ENCODE data around the gene DNAH14. TPM values are rescaled to one million over a fixed set of nuclear protein-coding genes. Genes with fewer than 3 reads are reported as not detected.
"Not testable (repeated sequence)": the region's sequence is repeated elsewhere in the genome, so short reads cannot be mapped to it uniquely, and the experiment has no call there.

DNAH14 gene
- total and polyA plus RNA-seq, 2 of the 8 experiments (the other 6 are each of a cell fraction or from before 2014, with no cell fraction given), result 8.4 to 40.7 TPM

GRCh38 chr1:225329996-225330395 lies 400.5 kb downstream of the DNAH14 start:
- CTCF ChIA-PET (ENCODE audit: partially characterized antibody), result interaction anchor here (1.8 kb wide), 1 partner anchor 11 kb away, joined by 8 read pairs; no protein-coding TSS in a partner anchor
- POLR2A ChIA-PET (ENCODE audit: partially characterized antibody); H3K9ac ChIP-seq (replicated peaks in 1 of 4; ENCODE audit: extremely low read depth in 1 of 4, low read depth in 3 of 4, low read length in 3 of 4): not testable (repeated sequence)

More at GRCh38 chr1:225329996-225330395, 400.5 kb downstream of the DNAH14 start:
- not testable (repeated sequence) for H3K14ac ChIP-seq (ENCODE audit: insufficient read length); H4K8ac ChIP-seq (ENCODE audit: extremely low read depth, insufficient read depth, low read length); H3K4me1 ChIP-seq (replicated peaks in 1 of 4; ENCODE audit: control insufficient read depth in 3 of 4, insufficient read depth in 4 of 4, low read length in 3 of 4); H3K27me3 ChIP-seq (replicated peaks in 1 of 4; ENCODE audit: control insufficient read depth in 3 of 4, extremely low read depth in 1 of 4, insufficient read depth in 3 of 4, low read length in 3 of 4); H4K5ac ChIP-seq (ENCODE audit: insufficient read length, low read depth, low read length); H3K4me2 ChIP-seq (ENCODE audit: insufficient read depth in 1 of 2, low read depth in 2 of 2, low read length in 2 of 2); H2BK15ac ChIP-seq (ENCODE audit: low read length); H3K18ac ChIP-seq (ENCODE audit: extremely low read depth, low read length); H3K9me3 ChIP-seq (ENCODE audit: insufficient read depth in 2 of 2, low read depth in 1 of 2, low read length in 1 of 2); H3K79me2 ChIP-seq (ENCODE audit: control insufficient read depth in 1 of 2, insufficient read depth in 2 of 2, low read length in 2 of 2); H2BK120ac ChIP-seq (replicated peaks; ENCODE audit: low read depth, low read length); H3K27ac ChIP-seq (ENCODE audit: low read depth, low read length); H3K56ac ChIP-seq (replicated peaks; ENCODE audit: insufficient read length, low read depth, low read length); H2BK12ac ChIP-seq (ENCODE audit: low read depth, low read length); H3K4ac ChIP-seq (replicated peaks; ENCODE audit: insufficient read length, low read depth, low read length); H2BK20ac ChIP-seq (ENCODE audit: low read length); H3K4me3 ChIP-seq (ENCODE audit: extremely low read depth in 1 of 4, insufficient read depth in 2 of 4, low read depth in 3 of 4, low read length in 4 of 4); H3K36me3 ChIP-seq (ENCODE audit: control insufficient read depth in 2 of 4, insufficient read depth in 4 of 4, low read length in 3 of 4); H4K91ac ChIP-seq (replicated peaks; ENCODE audit: insufficient read length, low read length); H4K20me1 ChIP-seq (replicated peaks in 1 of 2; ENCODE audit: control insufficient read depth in 1 of 2, insufficient read depth in 2 of 2, low read length in 2 of 2); H2AK5ac ChIP-seq (ENCODE audit: low read depth, low read length); H2BK5ac ChIP-seq (ENCODE audit: low read depth, low read length); H3K79me1 ChIP-seq (ENCODE audit: low read depth, low read length); H3K23me2 ChIP-seq (ENCODE audit: low read depth, low read length); FAIRE-seq; DNase-seq (ENCODE audit: low read depth in 1 of 2, low spot score in 2 of 2); H2AFZ ChIP-seq (ENCODE audit: low read length); H3K23ac ChIP-seq (ENCODE audit: insufficient read length)
- WGBS, 2 experiments (ENCODE audit: extremely low coverage in 1 of 2, insufficient coverage in 1 of 2, insufficient read length in 1 of 2, insufficient replicate concordance in 2 of 2, low coverage in 1 of 2, low lambda C conversion rate in 2 of 2, missing lambda C conversion rate in 1 of 2), result 90% methylated on average over 1 of the region's 1 CpG; no CpG with 5 or more reads in 1 of the 2 experiments

Data from H1 (cell line).